OCI-LY7 (cell line): ENCODE results near the gene AHCY. TPM values are rescaled to one million over a fixed set of nuclear protein-coding genes. Genes with fewer than 3 reads are reported as not detected.

ENCODE experiments used
- BruUV-seq: library from RNA; stranded (reverse); fragments of 400-500 nt; replicated peaks from 2 replicates; lab custom pipeline; 2021; lab: Mats Ljungman, UMichigan
- CTCF ChIA-PET: fragments of 300-600 bp; sonication (Branson Sonifier 250); formaldehyde crosslinking; loops from one replicate; lab custom pipeline; 2022; ENCODE audit warnings: antibody characterized with exemption; ENCODE audit not compliant: unreplicated experiment; lab: Charles Lee
- POLR2A ChIA-PET: fragments of 300-600 bp; sonication (Branson Sonifier 250); formaldehyde crosslinking; loops from one replicate; lab custom pipeline; 2022; ENCODE audit warnings: antibody characterized with exemption; lab: Charles Lee
- DNase-seq: peaks from one replicate; pipeline ENCODE4 v3.0.0-alpha.2; 2015; ENCODE audit warnings: low spot score
- H2AFZ ChIP-seq: fragments of 200-600 bp; sonication (generic), shearing (Covaris generic); 2 replicates; pipeline ENCODE4 v1.6.1; 2014; ENCODE audit warnings: mild to moderate bottlenecking, antibody characterized with exemption, low read length, moderate library complexity
- H3K27ac ChIP-seq: fragments of 200-600 bp; sonication (generic); 2 replicates; pipeline ENCODE4 v1.5.1; 2014; ENCODE audit warnings: mixed run types, low read depth, mild to moderate bottlenecking, moderate library complexity, low read length, inconsistent platforms; ENCODE audit not compliant: poor library complexity, severe bottlenecking
- H3K36me3 ChIP-seq: fragments of 200-600 bp; sonication (generic); 2 replicates; pipeline ENCODE4 v1.6.1; 2014; ENCODE audit warnings: mild to moderate bottlenecking, antibody characterized with exemption, low read length, moderate library complexity, mixed read lengths; ENCODE audit not compliant: insufficient read depth
- H3K4me1 ChIP-seq: fragments of 200-600 bp; sonication (generic); 2 replicates; pipeline ENCODE4 v1.5.1; 2014; ENCODE audit warnings: mild to moderate bottlenecking, low read length; ENCODE audit not compliant: insufficient read depth, poor library complexity, severe bottlenecking
- H3K4me2 ChIP-seq: fragments of 200-600 bp; sonication (generic); 2 replicates; pipeline ENCODE4 v1.6.1; 2014; ENCODE audit warnings: mild to moderate bottlenecking, low read length
- H3K4me3 ChIP-seq: fragments of 200-600 bp; sonication (generic); 2 replicates; pipeline ENCODE4 v1.5.1; 2014; ENCODE audit warnings: mild to moderate bottlenecking, low read depth, low read length; ENCODE audit not compliant: poor library complexity, severe bottlenecking
- H3K79me2 ChIP-seq: fragments of 200-600 bp; sonication (generic); 2 replicates; pipeline ENCODE4 v1.6.1; 2016; ENCODE audit warnings: low read depth, mild to moderate bottlenecking, low read length, moderate library complexity, mixed read lengths; ENCODE audit not compliant: insufficient read depth
- H3K9me2 ChIP-seq: fragments of 200-600 bp; sonication (generic); 2 replicates; pipeline ENCODE4 v1.6.1; 2016; ENCODE audit warnings: mild to moderate bottlenecking, low read length, mixed read lengths; ENCODE audit not compliant: insufficient read depth
- H3K9me3 ChIP-seq: fragments of 200-600 bp; sonication (generic); 2 replicates; pipeline ENCODE4 v1.6.1; 2014; ENCODE audit warnings: mild to moderate bottlenecking, mixed run types, low read length, mixed read lengths
- H4K20me1 ChIP-seq: fragments of 200-600 bp; sonication (generic); 2 replicates; pipeline ENCODE4 v1.6.1; 2014; ENCODE audit warnings: mild to moderate bottlenecking, antibody characterized with exemption, low read length, moderate library complexity, mixed read lengths; ENCODE audit not compliant: insufficient read depth
- EZH2phosphoT487 ChIP-seq: fragments of 200-600 bp; sonication (generic); IDR thresholded peaks from 2 replicates; pipeline ENCODE4 v1.6.1; 2018; ENCODE audit warnings: low read depth, borderline replicate concordance, mild to moderate bottlenecking, mixed run types, antibody characterized with exemption, low read length, moderate library complexity, mixed read lengths
- intact Hi-C: fragments of 100-400 bp; cut with micrococcal nuclease; formaldehyde crosslinking; loops from one replicate; pipeline ENCODE4 v1.10.0; 2022; ENCODE audit not compliant: unreplicated experiment
- total RNA-seq, 2 experiments: library from RNA; depleted of rRNA in 1 of 2; stranded (reverse); fragments of >200 nt in 1 of 2; shearing (Covaris generic) in 1 of 2; gene quantifications; 2 replicates each; pipeline ENCODE4 v1.2.3, GENCODE V29; 2014 to 2022
- TF ChIP-seq, protein P1 (sequence below): fragments of 200-600 bp; sonication (generic); conservative IDR thresholded peaks from 2 replicates; pipeline ENCODE4 v1.5.1; 2014; ENCODE audit warnings: mild to moderate bottlenecking, antibody characterized with exemption, low read length, moderate library complexity, mixed read lengths

The AHCY gene
- total RNA-seq, 2 experiments from 2014 or later = 133 to 218 TPM

DNA sequence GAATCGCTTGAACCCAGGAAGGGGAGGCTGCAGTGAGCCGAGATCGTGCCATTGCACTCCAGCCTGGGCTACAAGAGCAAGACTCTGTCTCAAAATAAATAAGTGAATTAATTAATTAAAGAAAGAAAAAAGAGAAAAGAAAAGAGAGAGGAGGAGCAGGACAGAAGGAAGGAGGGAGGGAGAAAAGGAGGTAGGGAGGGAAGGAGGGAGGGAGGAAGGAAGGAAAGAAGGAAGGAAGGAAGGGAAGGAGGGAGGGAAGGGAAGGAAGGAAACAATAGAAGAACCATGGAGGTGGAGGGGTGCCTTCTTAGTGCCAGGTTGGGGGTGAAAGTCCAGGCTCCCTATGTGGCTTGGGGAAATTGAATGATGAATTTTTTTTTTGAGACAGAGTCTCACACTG, 6.5 kb upstream of the AHCY start:
- no TSS peak for BruUV-seq
- intact Hi-C loops = loop anchor here (1.0 to 5.0 kb wide), 2 partner anchors 98 to 119 kb away; no protein-coding TSS in a partner anchor
- H4K20me1 ChIP-seq = no peaks in the 10 kb centered on the region
- DNase-seq = no peak
- no peak overlapping the region for H3K27ac ChIP-seq
- no peaks in the 10 kb centered on the region for H3K79me2 ChIP-seq
- no peaks in the 10 kb centered on the region for H3K9me2 ChIP-seq
- no peaks in the 10 kb centered on the region for H3K9me3 ChIP-seq
- H3K4me2 ChIP-seq = no peak overlapping the region
- no peak overlapping the region for H3K4me3 ChIP-seq
- H3K4me1 ChIP-seq = no peaks in the 10 kb centered on the region
- ChIA-PET POLR2A (no interaction called here), CTCF (no interaction called here)
- no peaks in the 10 kb centered on the region for H3K36me3 ChIP-seq
- H2AFZ ChIP-seq = no peak overlapping the region
- TF ChIP-seq EZH2phosphoT487 = no peak
- TF ChIP-seq, protein P1, sequence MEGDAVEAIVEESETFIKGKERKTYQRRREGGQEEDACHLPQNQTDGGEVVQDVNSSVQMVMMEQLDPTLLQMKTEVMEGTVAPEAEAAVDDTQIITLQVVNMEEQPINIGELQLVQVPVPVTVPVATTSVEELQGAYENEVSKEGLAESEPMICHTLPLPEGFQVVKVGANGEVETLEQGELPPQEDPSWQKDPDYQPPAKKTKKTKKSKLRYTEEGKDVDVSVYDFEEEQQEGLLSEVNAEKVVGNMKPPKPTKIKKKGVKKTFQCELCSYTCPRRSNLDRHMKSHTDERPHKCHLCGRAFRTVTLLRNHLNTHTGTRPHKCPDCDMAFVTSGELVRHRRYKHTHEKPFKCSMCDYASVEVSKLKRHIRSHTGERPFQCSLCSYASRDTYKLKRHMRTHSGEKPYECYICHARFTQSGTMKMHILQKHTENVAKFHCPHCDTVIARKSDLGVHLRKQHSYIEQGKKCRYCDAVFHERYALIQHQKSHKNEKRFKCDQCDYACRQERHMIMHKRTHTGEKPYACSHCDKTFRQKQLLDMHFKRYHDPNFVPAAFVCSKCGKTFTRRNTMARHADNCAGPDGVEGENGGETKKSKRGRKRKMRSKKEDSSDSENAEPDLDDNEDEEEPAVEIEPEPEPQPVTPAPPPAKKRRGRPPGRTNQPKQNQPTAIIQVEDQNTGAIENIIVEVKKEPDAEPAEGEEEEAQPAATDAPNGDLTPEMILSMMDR = no peak

DNA sequence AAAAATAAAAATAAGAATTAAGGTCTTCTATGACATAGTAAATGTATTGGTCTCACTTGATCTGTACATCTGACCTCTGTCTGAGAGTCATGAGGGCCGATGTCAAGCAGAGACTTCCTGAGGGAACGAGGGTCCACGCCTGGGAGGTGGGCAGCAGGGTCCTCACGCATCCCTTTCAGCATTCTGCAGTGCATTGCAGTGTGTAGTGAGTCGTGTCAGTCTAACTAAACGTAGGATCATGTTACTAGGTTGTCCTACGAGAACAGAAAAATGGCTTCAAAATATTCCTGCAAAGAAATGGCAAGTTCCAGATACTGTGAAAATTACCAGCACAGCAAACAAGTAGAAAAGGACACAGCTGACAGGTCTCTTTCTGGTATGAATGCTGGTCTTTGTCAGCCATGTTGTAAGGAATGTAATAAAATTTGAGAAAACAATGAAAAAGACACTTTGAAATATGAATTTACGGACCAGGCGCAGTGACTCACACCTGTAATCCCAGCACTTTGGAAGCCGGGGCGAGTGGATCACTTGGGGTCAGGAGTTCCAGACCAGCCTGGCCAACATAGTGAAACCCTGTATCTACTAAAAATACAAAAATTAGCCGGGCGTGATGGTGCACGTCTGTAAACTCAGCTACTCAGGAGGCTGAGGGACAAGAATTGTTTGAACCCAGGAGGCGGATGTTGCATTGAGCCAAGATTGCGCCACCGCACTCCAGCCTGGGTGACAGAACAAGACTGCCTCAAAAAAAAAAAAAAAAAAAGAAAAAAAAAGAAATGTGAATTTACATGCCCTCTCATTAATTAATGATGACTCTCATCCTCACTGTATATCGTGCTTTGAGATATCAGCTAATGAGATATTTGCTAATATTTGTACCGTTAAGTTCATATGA, 2.4 kb upstream of the AHCY start:
- POLR2A ChIA-PET = no interaction called here
- H3K36me3 ChIP-seq = peaks cover 12% of the 10 kb centered on the region

More for the DNA sequence above, 2.4 kb upstream of the AHCY start:
- Histone ChIP-seq H3K4me1 (peaks cover 23% of the 10 kb centered on the region), H3K27ac (no peak overlapping the region), H3K79me2 (peaks cover 22% of the 10 kb centered on the region), H2AFZ (no peak overlapping the region), H4K20me1 (peaks cover 5% of the 10 kb centered on the region; the same call in 1 of the 2 replicates), H3K4me2 (no peak overlapping the region), H3K9me3 (no peaks in the 10 kb centered on the region), H3K4me3 (no peak overlapping the region), H3K9me2 (no peaks in the 10 kb centered on the region)
- TF ChIP-seq, protein P1 = no peak
- TF ChIP-seq EZH2phosphoT487 = no peak
- CTCF ChIA-PET = no interaction called here
- no peak for DNase-seq
- intact Hi-C loops = no loop called here
- no TSS peak for BruUV-seq
